Testis (tissue), 3 donors: ENCODE results near the gene EXD1. TPM values are rescaled to one million over a fixed set of nuclear protein-coding genes. Genes with fewer than 3 reads are reported as not detected.

Experiments used
- DNase-seq: peaks from one replicate; pipeline ENCODE4 v3.0.0-alpha.2; 2019
- H3K27ac ChIP-seq, 2 donors: fragments of 200-600 bp; sonication (generic); one replicate each; pipeline ENCODE4 v1.5.1; 2019
- H3K27me3 ChIP-seq: fragments of 200-600 bp; sonication (generic); one replicate; pipeline ENCODE4 v1.5.1; 2019
- H3K36me3 ChIP-seq: fragments of 200-600 bp; sonication (generic); one replicate; pipeline ENCODE4 v1.5.1; 2017; ENCODE audit warnings: low read depth; ENCODE audit errors: missing control alignments
- H3K4me1 ChIP-seq: fragments of 200-600 bp; sonication (generic); one replicate; pipeline ENCODE4 v1.5.1; 2019
- H3K4me3 ChIP-seq, 2 donors: fragments of 200-600 bp; sonication (generic); one replicate each; pipeline ENCODE4 v1.5.1; 2017 to 2019
- H3K9me3 ChIP-seq: fragments of 200-600 bp; sonication (generic); one replicate; pipeline ENCODE4 v1.5.1; 2017
- POLR2A ChIP-seq: fragments of 450-650 bp; IDR thresholded peaks from one replicate; pipeline ENCODE4 v1.6.1; 2017; ENCODE audit warnings: antibody characterized with exemption, mild to moderate bottlenecking, moderate library complexity
- WGBS, 2 donors: methylation state at CpG; one replicate each; pipeline ENCODE4 v1.1.5; 2018; 5-methylcytosine and 5-hydroxymethylcytosine counted together
- intact Hi-C: fragments of 100-400 bp; cut with DNase I; formaldehyde crosslinking; loops from one replicate; pipeline ENCODE4 v1.15.1; 2023; ENCODE audit warnings: low total_unique reads
- polyA plus RNA-seq: library from polyadenylated mRNA; stranded (reverse); fragments of 350-450 nt; fragmentation: Illumina TruSeq; extraction: RNeasy Lipid Tissue Mini Kit (QIAGEN cat#74804); gene quantifications from one replicate; pipeline ENCODE4 v1.2.3, GENCODE V29; 2014; ENCODE audit warnings: low read depth, low replicate concordance; ENCODE audit not compliant: insufficient read depth
- total RNA-seq, 2 donors: library from RNA; depleted of rRNA; stranded (reverse); fragments of >200 nt; gene quantifications; one replicate each; pipeline ENCODE4 v1.2.3, GENCODE V29; 2016
- TF ChIP-seq, protein P1 (sequence below), 3 experiments: fragments of 450-650 bp in 2 of 3; fragments of 200-600 bp in 1 of 3; sonication (generic) in 1 of 3; IDR thresholded peaks; one replicate each; pipeline ENCODE4 v1.5.1; 2016 to 2019; ENCODE audit warnings: antibody characterized with exemption in 3 of 3, mild to moderate bottlenecking in 2 of 3, moderate library complexity in 1 of 3

The EXD1 gene
- total and polyA plus RNA-seq, 3 donors from 2014 or later = 20.7 to 47.0 (median 42.9) TPM

- DNase-seq = no peak
- Histone ChIP-seq H3K4me1 (no peaks in the 10 kb centered on the region), H3K9me3 (no peaks in the 10 kb centered on the region), H3K27ac (no peak overlapping the region), H3K4me3 (no peak overlapping the region), H3K27me3 (no peaks in the 10 kb centered on the region), H3K36me3 (no peaks in the 10 kb centered on the region)
- no peak for TF ChIP-seq POLR2A
- TF ChIP-seq, protein P1, sequence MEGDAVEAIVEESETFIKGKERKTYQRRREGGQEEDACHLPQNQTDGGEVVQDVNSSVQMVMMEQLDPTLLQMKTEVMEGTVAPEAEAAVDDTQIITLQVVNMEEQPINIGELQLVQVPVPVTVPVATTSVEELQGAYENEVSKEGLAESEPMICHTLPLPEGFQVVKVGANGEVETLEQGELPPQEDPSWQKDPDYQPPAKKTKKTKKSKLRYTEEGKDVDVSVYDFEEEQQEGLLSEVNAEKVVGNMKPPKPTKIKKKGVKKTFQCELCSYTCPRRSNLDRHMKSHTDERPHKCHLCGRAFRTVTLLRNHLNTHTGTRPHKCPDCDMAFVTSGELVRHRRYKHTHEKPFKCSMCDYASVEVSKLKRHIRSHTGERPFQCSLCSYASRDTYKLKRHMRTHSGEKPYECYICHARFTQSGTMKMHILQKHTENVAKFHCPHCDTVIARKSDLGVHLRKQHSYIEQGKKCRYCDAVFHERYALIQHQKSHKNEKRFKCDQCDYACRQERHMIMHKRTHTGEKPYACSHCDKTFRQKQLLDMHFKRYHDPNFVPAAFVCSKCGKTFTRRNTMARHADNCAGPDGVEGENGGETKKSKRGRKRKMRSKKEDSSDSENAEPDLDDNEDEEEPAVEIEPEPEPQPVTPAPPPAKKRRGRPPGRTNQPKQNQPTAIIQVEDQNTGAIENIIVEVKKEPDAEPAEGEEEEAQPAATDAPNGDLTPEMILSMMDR (IDR thresholded peaks at IDR 0.05) = no peak
- intact Hi-C loops = loop anchor here (10.0 kb wide), 1 partner anchor 279 kb away; no protein-coding TSS in a partner anchor
- WGBS, 2 donors = 65 to 71% methylated on average over 2 of the region's 2 CpGs
These were observed 47.0 kb downstream of the EXD1 start for GRCh38 chr15:41183581-41183980.

- H3K9me3 ChIP-seq = no peaks in the 10 kb centered on the region
- no peak overlapping the region for H3K27ac ChIP-seq
- no peak for DNase-seq
- no peak overlapping the region for H3K4me3 ChIP-seq
- TF ChIP-seq, protein P1 (IDR thresholded peaks at IDR 0.05) = no peak
- no peak for TF ChIP-seq POLR2A
- no peaks in the 10 kb centered on the region for H3K27me3 ChIP-seq
- intact Hi-C loops = loop anchor here (10.0 kb wide), 1 partner anchor 277 kb away; no protein-coding TSS in a partner anchor
- no peaks in the 10 kb centered on the region for H3K36me3 ChIP-seq
- 68 to 95% methylated on average over 4 of the region's 4 CpGs for WGBS, 2 donors
- H3K4me1 ChIP-seq = no peaks in the 10 kb centered on the region
These were observed 48.3 kb downstream of the EXD1 start for GRCh38 chr15:41182266-41182665.

DNA sequence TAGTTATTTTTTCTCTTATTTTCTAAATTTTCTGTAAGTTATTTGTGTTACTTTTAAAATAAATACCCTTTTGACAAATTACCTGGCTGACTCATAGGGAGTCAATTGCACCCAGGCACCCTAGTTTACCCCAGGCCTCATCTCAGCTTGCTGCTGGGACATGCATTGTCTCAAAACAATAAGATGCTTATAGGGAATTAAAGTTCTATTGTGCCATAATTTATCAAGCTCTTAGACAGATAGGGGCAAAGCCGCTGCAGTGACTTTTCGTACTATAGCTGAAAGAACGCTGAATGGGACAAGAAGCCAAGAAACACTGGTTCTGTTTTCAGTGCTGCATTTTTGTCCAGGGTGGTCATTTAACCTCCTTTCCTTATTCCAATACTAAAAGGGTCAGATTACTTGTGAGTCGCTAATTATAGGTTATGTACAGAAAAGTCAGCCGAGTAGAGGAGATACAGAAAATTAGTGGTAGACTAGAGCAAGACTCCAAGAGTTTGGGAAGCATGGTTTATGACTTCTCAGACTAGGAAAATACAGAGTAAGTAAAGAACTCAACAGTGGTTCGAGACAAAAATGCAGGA, 50.3 kb downstream of the EXD1 start:
- no peaks in the 10 kb centered on the region for H3K9me3 ChIP-seq
- 89 to 93% methylated on average over 6 of the region's 6 CpGs for WGBS, 2 donors
- H3K36me3 ChIP-seq = no peaks in the 10 kb centered on the region
- H3K27me3 ChIP-seq = no peaks in the 10 kb centered on the region
- TF ChIP-seq POLR2A = no peak
- TF ChIP-seq, protein P1 (IDR thresholded peaks at IDR 0.05) = no peak
- no peak overlapping the region for H3K27ac ChIP-seq
- intact Hi-C loops = loop anchor here (10.0 kb wide), 1 partner anchor 275 kb away; no protein-coding TSS in a partner anchor
- DNase-seq = no peak
- H3K4me3 ChIP-seq = no peak overlapping the region
- no peaks in the 10 kb centered on the region for H3K4me1 ChIP-seq

GRCh38 chr15:41169781-41170180, 60.8 kb downstream of the EXD1 start:
- H3K4me1 ChIP-seq = no peaks in the 10 kb centered on the region
- no peak overlapping the region for H3K4me3 ChIP-seq
- no peaks in the 10 kb centered on the region for H3K36me3 ChIP-seq
- no peak for DNase-seq
- intact Hi-C loops = no loop called here
- WGBS, 2 donors = 84 to 90% methylated on average over 4 of the region's 4 CpGs
- no peak overlapping the region for H3K27ac ChIP-seq
- TF ChIP-seq, protein P1 (IDR thresholded peaks at IDR 0.05) = no peak
- TF ChIP-seq POLR2A = no peak
- H3K9me3 ChIP-seq = no peaks in the 10 kb centered on the region
- no peaks in the 10 kb centered on the region for H3K27me3 ChIP-seq

DNA sequence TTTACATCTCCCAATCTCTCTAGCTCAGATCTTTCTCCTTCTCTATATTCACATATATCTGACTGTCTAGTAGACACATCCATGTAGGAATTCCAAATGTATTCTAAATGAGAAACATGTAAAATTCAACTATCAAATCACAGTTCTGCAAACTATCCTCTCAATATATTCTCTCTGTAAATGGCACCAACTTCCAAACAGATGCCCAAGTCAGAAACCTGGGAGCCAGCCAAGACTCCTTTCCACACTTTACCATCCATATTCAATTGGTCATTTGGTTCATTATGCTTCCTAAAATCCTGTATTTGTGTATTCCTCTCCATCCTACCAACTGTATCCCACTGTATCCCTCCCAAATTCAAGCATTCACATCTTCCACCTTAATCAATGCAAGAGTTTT, 61.5 kb downstream of the EXD1 start:
- no peak for TF ChIP-seq POLR2A
- intact Hi-C loops = no loop called here
- H3K36me3 ChIP-seq = no peaks in the 10 kb centered on the region
- H3K9me3 ChIP-seq = no peaks in the 10 kb centered on the region
- no peaks in the 10 kb centered on the region for H3K4me1 ChIP-seq
- DNase-seq = no peak
- no peaks in the 10 kb centered on the region for H3K27me3 ChIP-seq
- no peak overlapping the region for H3K4me3 ChIP-seq
- no peak overlapping the region for H3K27ac ChIP-seq
